Measurements from ENCODE around the gene IGSF11. TPM values are rescaled to one million over a fixed set of nuclear protein-coding genes. Genes with fewer than 3 reads are reported as not detected.

The IGSF11 gene
- total and polyA plus RNA-seq, 4 donors = 0.02 to 0.17 TPM; not detected in 2

DNA sequence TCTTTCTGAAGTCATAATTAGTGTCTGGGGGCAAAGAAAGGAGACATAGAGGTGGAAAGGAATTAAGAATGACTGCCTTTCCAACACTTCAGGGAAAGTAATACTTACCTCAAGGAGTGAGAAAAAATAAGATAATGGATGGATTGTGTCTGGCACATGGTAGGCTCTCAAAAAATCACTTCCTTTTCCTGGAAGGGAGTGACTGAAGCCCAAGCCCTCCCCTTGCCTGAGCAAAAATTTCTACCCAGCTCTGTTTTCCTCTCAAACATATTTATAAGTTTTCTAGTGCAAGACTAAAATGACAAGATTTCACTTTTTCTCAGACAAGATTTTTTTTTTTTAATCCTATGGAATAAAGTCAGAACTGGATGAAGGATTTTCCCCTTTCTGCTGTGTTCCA is 145.0 kb downstream of the IGSF11 start:
- TF ChIP-seq, protein P1, sequence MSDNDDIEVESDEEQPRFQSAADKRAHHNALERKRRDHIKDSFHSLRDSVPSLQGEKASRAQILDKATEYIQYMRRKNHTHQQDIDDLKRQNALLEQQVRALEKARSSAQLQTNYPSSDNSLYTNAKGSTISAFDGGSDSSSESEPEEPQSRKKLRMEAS (IDR thresholded peaks at IDR 0.05) = no peak
- TF ChIP-seq, protein P2, sequence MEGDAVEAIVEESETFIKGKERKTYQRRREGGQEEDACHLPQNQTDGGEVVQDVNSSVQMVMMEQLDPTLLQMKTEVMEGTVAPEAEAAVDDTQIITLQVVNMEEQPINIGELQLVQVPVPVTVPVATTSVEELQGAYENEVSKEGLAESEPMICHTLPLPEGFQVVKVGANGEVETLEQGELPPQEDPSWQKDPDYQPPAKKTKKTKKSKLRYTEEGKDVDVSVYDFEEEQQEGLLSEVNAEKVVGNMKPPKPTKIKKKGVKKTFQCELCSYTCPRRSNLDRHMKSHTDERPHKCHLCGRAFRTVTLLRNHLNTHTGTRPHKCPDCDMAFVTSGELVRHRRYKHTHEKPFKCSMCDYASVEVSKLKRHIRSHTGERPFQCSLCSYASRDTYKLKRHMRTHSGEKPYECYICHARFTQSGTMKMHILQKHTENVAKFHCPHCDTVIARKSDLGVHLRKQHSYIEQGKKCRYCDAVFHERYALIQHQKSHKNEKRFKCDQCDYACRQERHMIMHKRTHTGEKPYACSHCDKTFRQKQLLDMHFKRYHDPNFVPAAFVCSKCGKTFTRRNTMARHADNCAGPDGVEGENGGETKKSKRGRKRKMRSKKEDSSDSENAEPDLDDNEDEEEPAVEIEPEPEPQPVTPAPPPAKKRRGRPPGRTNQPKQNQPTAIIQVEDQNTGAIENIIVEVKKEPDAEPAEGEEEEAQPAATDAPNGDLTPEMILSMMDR (IDR thresholded peaks at IDR 0.05; ENCODE audit: low read depth, low read length, missing input control) = no peak
- no peak for TF ChIP-seq HNF4A (conservative IDR thresholded peaks at IDR 0.05)
- no peak for TF ChIP-seq RXRA (IDR thresholded peaks at IDR 0.05)
- Histone ChIP-seq H3K9me3 (ENCODE audit: control insufficient read depth in 4 of 4, low read length in 3 of 4) (no peaks in the 10 kb centered on the region), H3K4me1 (ENCODE audit: control insufficient read depth in 4 of 4, insufficient read depth in 4 of 4, low read length in 3 of 4) (no peaks in the 10 kb centered on the region), H3K4me3 (ENCODE audit: low read depth in 1 of 3, low read length in 3 of 3) (no peak overlapping the region), H3K9ac (ENCODE audit: low read depth in 1 of 2, low read length in 2 of 2) (no peak overlapping the region), H3K27ac (ENCODE audit: low read depth in 1 of 2, low read length in 2 of 2) (no peak overlapping the region), H3K27me3 (ENCODE audit: control insufficient read depth in 4 of 4, insufficient read depth in 4 of 4, low read length in 3 of 4) (peaks cover 0 to 6% (median 0%) of the 10 kb centered on the region in 4 donors), H3K36me3 (ENCODE audit: control insufficient read depth in 4 of 4, insufficient read depth in 3 of 4, low read depth in 1 of 4, low read length in 3 of 4) (no peaks in the 10 kb centered on the region)
- no peak for DNase-seq (ENCODE audit: low spot score)

GRCh38 chr3:118886708-118887107 is 147.9 kb downstream of the IGSF11 start:
- DNase-seq (ENCODE audit: low spot score) = no peak
- H3K4me3 ChIP-seq (ENCODE audit: low read depth in 1 of 3, low read length in 3 of 3) = no peak overlapping the region
- H3K36me3 ChIP-seq (ENCODE audit: control insufficient read depth in 4 of 4, insufficient read depth in 3 of 4, low read depth in 1 of 4, low read length in 3 of 4) = no peaks in the 10 kb centered on the region
- no peak overlapping the region for H3K9ac ChIP-seq (ENCODE audit: low read depth in 1 of 2, low read length in 2 of 2)
- H3K4me1 ChIP-seq (ENCODE audit: control insufficient read depth in 4 of 4, insufficient read depth in 4 of 4, low read length in 3 of 4) = no peaks in the 10 kb centered on the region
- WGBS = 79% methylated on average over 3 of the region's 3 CpGs
- no peaks in the 10 kb centered on the region for H3K9me3 ChIP-seq (ENCODE audit: control insufficient read depth in 4 of 4, low read length in 3 of 4)
- H3K27me3 ChIP-seq (ENCODE audit: control insufficient read depth in 4 of 4, insufficient read depth in 4 of 4, low read length in 3 of 4) = peaks cover 0 to 3% (median 0%) of the 10 kb centered on the region in 4 donors
- TF ChIP-seq FOXA1 (IDR thresholded peaks at IDR 0.05) (no peak), FOXA2 (IDR thresholded peaks at IDR 0.05) (no peak), RXRA (IDR thresholded peaks at IDR 0.05) (no peak), EGR1 (IDR thresholded peaks at IDR 0.05; ENCODE audit: low read depth in 2 of 2) (no peak), NR2F2 (IDR thresholded peaks at IDR 0.05) (no peak), RAD21 (IDR thresholded peaks at IDR 0.05) (no peak), ZBTB33 (IDR thresholded peaks at IDR 0.05) (no peak), GABPA (IDR thresholded peaks at IDR 0.05 in 1 of 2, conservative IDR thresholded peaks at IDR 0.05 in 1 of 2) (no peak), HNF4A (conservative IDR thresholded peaks at IDR 0.05) (no peak), TAF1 (conservative IDR thresholded peaks at IDR 0.05) (no peak), YY1 (IDR thresholded peaks at IDR 0.05) (no peak), SP1 (IDR thresholded peaks at IDR 0.05) (no peak), JUND (IDR thresholded peaks at IDR 0.05) (no peak), ATF3 (IDR thresholded peaks at IDR 0.05) (no peak), HNF4G (IDR thresholded peaks at IDR 0.05) (no peak)
- TF ChIP-seq, protein P3, sequence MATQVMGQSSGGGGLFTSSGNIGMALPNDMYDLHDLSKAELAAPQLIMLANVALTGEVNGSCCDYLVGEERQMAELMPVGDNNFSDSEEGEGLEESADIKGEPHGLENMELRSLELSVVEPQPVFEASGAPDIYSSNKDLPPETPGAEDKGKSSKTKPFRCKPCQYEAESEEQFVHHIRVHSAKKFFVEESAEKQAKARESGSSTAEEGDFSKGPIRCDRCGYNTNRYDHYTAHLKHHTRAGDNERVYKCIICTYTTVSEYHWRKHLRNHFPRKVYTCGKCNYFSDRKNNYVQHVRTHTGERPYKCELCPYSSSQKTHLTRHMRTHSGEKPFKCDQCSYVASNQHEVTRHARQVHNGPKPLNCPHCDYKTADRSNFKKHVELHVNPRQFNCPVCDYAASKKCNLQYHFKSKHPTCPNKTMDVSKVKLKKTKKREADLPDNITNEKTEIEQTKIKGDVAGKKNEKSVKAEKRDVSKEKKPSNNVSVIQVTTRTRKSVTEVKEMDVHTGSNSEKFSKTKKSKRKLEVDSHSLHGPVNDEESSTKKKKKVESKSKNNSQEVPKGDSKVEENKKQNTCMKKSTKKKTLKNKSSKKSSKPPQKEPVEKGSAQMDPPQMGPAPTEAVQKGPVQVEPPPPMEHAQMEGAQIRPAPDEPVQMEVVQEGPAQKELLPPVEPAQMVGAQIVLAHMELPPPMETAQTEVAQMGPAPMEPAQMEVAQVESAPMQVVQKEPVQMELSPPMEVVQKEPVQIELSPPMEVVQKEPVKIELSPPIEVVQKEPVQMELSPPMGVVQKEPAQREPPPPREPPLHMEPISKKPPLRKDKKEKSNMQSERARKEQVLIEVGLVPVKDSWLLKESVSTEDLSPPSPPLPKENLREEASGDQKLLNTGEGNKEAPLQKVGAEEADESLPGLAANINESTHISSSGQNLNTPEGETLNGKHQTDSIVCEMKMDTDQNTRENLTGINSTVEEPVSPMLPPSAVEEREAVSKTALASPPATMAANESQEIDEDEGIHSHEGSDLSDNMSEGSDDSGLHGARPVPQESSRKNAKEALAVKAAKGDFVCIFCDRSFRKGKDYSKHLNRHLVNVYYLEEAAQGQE (IDR thresholded peaks at IDR 0.05) = no peak
- TF ChIP-seq, protein P1 (IDR thresholded peaks at IDR 0.05) = no peak
- TF ChIP-seq, protein P2 (IDR thresholded peaks at IDR 0.05; ENCODE audit: low read depth, low read length, missing input control) = no peak
- H3K27ac ChIP-seq (ENCODE audit: low read depth in 1 of 2, low read length in 2 of 2) = no peak overlapping the region
